CD4-positive, alpha-beta memory T cell (primary cell): Measurements from ENCODE around the gene C22orf42. TPM values are rescaled to one million over a fixed set of nuclear protein-coding genes. Genes with fewer than 3 reads are reported as not detected.

Source experiments
- CTCF ChIA-PET: fragments of 350-600 bp; sonication (Branson Sonifier 250); formaldehyde crosslinking; loops from one replicate; lab custom pipeline; 2021; ENCODE audit warnings: inconsistent platforms; ENCODE audit not compliant: partially characterized antibody; lab: Charles Lee
- POLR2A ChIA-PET: fragments of 350-600 bp; sonication (Branson Sonifier 250); formaldehyde crosslinking; loops from one replicate; lab custom pipeline; 2021; ENCODE audit not compliant: partially characterized antibody; lab: Charles Lee
- DNase-seq, 5 donors: peaks; one replicate each; pipeline versions ENCODE4 v3.0.0 to v3.0.0-alpha.2; 2020 to 2022; ENCODE audit warnings: mixed read lengths in 1 of 5
- H3K27ac ChIP-seq: one replicate; pipeline ENCODE4 v1.7.0; 2013; ENCODE audit warnings: low read depth, low read length
- H3K27me3 ChIP-seq: 2 replicates; pipeline ENCODE4 v1.7.0; 2013; ENCODE audit warnings: mild to moderate bottlenecking, low read length, moderate library complexity; ENCODE audit not compliant: insufficient read depth
- H3K36me3 ChIP-seq: 2 replicates; pipeline ENCODE4 v1.7.0; 2013; ENCODE audit warnings: mild to moderate bottlenecking, low read length, moderate library complexity; ENCODE audit not compliant: insufficient read depth
- H3K4me1 ChIP-seq: 2 replicates; pipeline ENCODE4 v1.7.0; 2013; ENCODE audit warnings: mild to moderate bottlenecking, low read length, moderate library complexity; ENCODE audit not compliant: insufficient read depth
- H3K4me3 ChIP-seq, 2 donors: one replicate each; pipeline ENCODE4 v1.7.0; 2013; ENCODE audit warnings: low read length in 2 of 2, mild to moderate bottlenecking in 1 of 2
- H3K9me3 ChIP-seq, 2 donors: one replicate each; pipeline ENCODE4 v1.7.0; 2013; ENCODE audit warnings: low read length in 2 of 2, control low read depth in 1 of 2; ENCODE audit not compliant: control insufficient read depth in 1 of 2
- H3K27ac Mint-ChIP-seq, 7 donors: one replicate each; pipeline ENCODE4 v1.8.0; 2020 to 2021; ENCODE audit warnings: mixed read lengths in 7 of 7, mild to moderate bottlenecking in 6 of 7, inconsistent platforms in 3 of 7, moderate library complexity in 3 of 7
- H3K27me3 Mint-ChIP-seq, 2 donors: one replicate each; pipeline ENCODE4 v1.8.0; 2020 to 2021; ENCODE audit warnings: mixed read lengths in 2 of 2
- H3K36me3 Mint-ChIP-seq, 2 donors: one replicate each; pipeline ENCODE4 v1.8.0; 2020 to 2021; ENCODE audit warnings: mixed read lengths in 2 of 2, inconsistent platforms in 1 of 2, mild to moderate bottlenecking in 1 of 2
- H3K4me1 Mint-ChIP-seq, 4 donors: one replicate each; pipeline ENCODE4 v1.8.0; 2020 to 2021; ENCODE audit warnings: mixed read lengths in 4 of 4, mild to moderate bottlenecking in 1 of 4
- H3K4me3 Mint-ChIP-seq, 8 donors: one replicate each; pipeline ENCODE4 v1.8.0; 2020 to 2021; ENCODE audit warnings: mixed read lengths in 8 of 8, mild to moderate bottlenecking in 7 of 8, moderate library complexity in 6 of 8, inconsistent platforms in 3 of 8
- H3K9me3 Mint-ChIP-seq, 8 donors: one replicate each; pipeline ENCODE4 v1.8.0; 2020 to 2021; ENCODE audit warnings: mixed read lengths in 8 of 8, mild to moderate bottlenecking in 5 of 8, inconsistent platforms in 3 of 8, moderate library complexity in 1 of 8
- intact Hi-C: fragments of 100-400 bp; cut with micrococcal nuclease; formaldehyde crosslinking; loops from one replicate; pipeline ENCODE4 v1.15.1; 2023
- polyA plus RNA-seq, 2 donors: library from polyadenylated mRNA; unstranded; fragments of 300-500 nt; fragmentation: Illumina TruSeq; gene quantifications; one replicate each; pipeline ENCODE4 v1.2.3, GENCODE V29; 2021
- total RNA-seq, 2 experiments: library from RNA; stranded (reverse); gene quantifications; one replicate each; pipeline ENCODE4 v1.2.3, GENCODE V29; 2021

C22orf42 gene
- total and polyA plus RNA-seq, 4 experiments from 2014 or later, result not detected

GRCh38 chr22:32185821-32186220 lies 26.7 kb upstream of the C22orf42 start:
- no peaks in the 10 kb centered on the region for H3K36me3 Mint-ChIP-seq

DNA sequence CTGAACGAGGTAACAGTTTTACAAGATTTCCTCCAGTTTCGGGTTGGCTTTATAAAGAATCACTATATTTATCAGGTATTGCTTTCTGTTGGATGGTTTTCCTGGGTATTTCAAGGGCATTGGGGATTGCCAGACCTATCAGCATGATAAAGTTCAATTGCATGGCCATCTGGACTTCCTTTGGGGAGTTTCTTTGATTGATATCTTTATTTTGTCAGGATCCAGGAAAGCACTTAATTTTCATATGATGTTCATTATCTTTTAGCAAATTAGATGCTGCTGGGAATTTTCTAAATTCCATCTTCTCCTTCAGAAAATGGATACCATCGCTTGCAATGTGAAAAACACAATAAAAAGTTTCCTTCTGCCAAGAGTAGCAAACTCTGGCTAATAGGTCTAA lies 24.5 kb upstream of the C22orf42 start:
- H3K9me3 ChIP-seq, result no peaks in the 10 kb centered on the region
- DNase-seq, result no peak
- H3K4me1 Mint-ChIP-seq, result peaks cover 0 to 1% (median 0%) of the 10 kb centered on the region in 4 donors
- intact Hi-C loops, result no loop called here
- no peak overlapping the region for H3K4me3 ChIP-seq
- ChIA-PET CTCF (no interaction called here), POLR2A (no interaction called here)
- no peak overlapping the region for H3K27ac ChIP-seq
- no peaks in the 10 kb centered on the region for H3K36me3 ChIP-seq
- no peaks in the 10 kb centered on the region for H3K9me3 Mint-ChIP-seq
- no peak overlapping the region for H3K27ac Mint-ChIP-seq
- no peak overlapping the region for H3K4me3 Mint-ChIP-seq
- no peaks in the 10 kb centered on the region for H3K4me1 ChIP-seq
- no peaks in the 10 kb centered on the region for H3K27me3 ChIP-seq
- no peaks in the 10 kb centered on the region for H3K36me3 Mint-ChIP-seq
- H3K27me3 Mint-ChIP-seq, result peaks cover 6 to 8% of the 10 kb centered on the region in 2 donors

More at GRCh38 chr22:32185821-32186220, 26.7 kb upstream of the C22orf42 start:
- intact Hi-C loops, result loop anchor here (1.0 kb wide), 1 partner anchor 34 kb away; no protein-coding TSS in a partner anchor
- Mint-ChIP-seq H3K4me3 (no peak overlapping the region), H3K27ac (no peak overlapping the region), H3K4me1 (no peaks in the 10 kb centered on the region), H3K27me3 (peaks cover 2% of the 10 kb centered on the region in 2 donors), H3K9me3 (no peaks in the 10 kb centered on the region)
- H3K36me3 ChIP-seq, result no peaks in the 10 kb centered on the region
- POLR2A ChIA-PET, result no interaction called here
- H3K4me1 ChIP-seq, result no peaks in the 10 kb centered on the region
- no peak overlapping the region for H3K27ac ChIP-seq
- no peak for DNase-seq
- H3K27me3 ChIP-seq, result no peaks in the 10 kb centered on the region
- CTCF ChIA-PET, result no interaction called here
- H3K4me3 ChIP-seq, result no peak overlapping the region
- H3K9me3 ChIP-seq, result no peaks in the 10 kb centered on the region

- peaks cover 12 to 14% of the 10 kb centered on the region in 2 donors for H3K27me3 Mint-ChIP-seq
- Histone ChIP-seq H3K4me3 (no peak overlapping the region), H3K27me3 (no peaks in the 10 kb centered on the region), H3K36me3 (no peaks in the 10 kb centered on the region), H3K4me1 (no peaks in the 10 kb centered on the region), H3K27ac (no peak overlapping the region), H3K9me3 (no peaks in the 10 kb centered on the region)
- no peak overlapping the region for H3K27ac Mint-ChIP-seq
- intact Hi-C loops, result no loop called here
- no peaks in the 10 kb centered on the region for H3K36me3 Mint-ChIP-seq
- no peak overlapping the region for H3K4me3 Mint-ChIP-seq
- peaks cover 0 to 2% (median 0%) of the 10 kb centered on the region in 8 donors for H3K9me3 Mint-ChIP-seq
- ChIA-PET CTCF (no interaction called here), POLR2A (no interaction called here)
- no peak for DNase-seq
- peaks cover 0 to 1% (median 0%) of the 10 kb centered on the region in 4 donors for H3K4me1 Mint-ChIP-seq
These were observed 21.9 kb upstream of the C22orf42 start for GRCh38 chr22:32181043-32181442.

DNA sequence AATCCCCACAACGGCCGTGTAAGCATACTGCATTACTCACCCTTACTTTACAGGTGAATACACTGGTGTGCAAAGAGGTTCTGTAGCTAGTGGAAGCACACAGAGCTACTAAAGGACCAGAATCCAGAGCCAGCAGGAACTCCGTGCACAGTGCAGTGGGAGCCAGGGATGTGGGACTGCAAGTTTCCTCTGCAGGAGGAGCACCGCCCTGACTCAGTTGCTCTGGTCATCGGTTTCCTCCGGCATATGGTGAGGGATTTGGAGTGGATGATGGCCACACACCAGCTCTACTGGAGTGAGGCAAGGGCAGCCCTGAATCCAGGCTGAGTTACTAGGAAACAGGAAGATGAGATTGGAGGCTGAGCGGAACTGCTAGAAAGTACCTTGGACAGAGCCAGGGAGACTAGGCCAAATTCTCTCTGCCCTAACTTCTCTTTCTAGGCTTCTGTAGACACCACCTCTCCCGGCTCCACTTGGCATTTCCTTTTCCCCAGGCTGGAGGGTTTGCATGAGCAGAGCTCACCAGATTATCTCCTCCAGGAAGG lies 18.2 kb upstream of the C22orf42 start:
- intact Hi-C loops, result no loop called here
- H3K4me1 Mint-ChIP-seq, result peaks cover 0 to 9% (median 7%) of the 10 kb centered on the region in 4 donors
- no peaks in the 10 kb centered on the region for H3K36me3 Mint-ChIP-seq
- POLR2A ChIA-PET, result no interaction called here
- no peak overlapping the region for H3K4me3 Mint-ChIP-seq
- CTCF ChIA-PET, result interaction anchor here (1.4 kb wide), 1 partner anchor 46 kb away, joined by 3 read pairs; no protein-coding TSS in a partner anchor
- Histone ChIP-seq H3K9me3 (no peaks in the 10 kb centered on the region), H3K27me3 (no peaks in the 10 kb centered on the region), H3K4me1 (no peaks in the 10 kb centered on the region), H3K27ac (no peak overlapping the region), H3K36me3 (no peaks in the 10 kb centered on the region), H3K4me3 (no peak overlapping the region)
- no peak overlapping the region for H3K27ac Mint-ChIP-seq
- peaks cover 0 to 2% (median 0%) of the 10 kb centered on the region in 8 donors for H3K9me3 Mint-ChIP-seq
- H3K27me3 Mint-ChIP-seq, result peaks cover 17 to 28% of the 10 kb centered on the region in 2 donors
- no peak for DNase-seq

DNA sequence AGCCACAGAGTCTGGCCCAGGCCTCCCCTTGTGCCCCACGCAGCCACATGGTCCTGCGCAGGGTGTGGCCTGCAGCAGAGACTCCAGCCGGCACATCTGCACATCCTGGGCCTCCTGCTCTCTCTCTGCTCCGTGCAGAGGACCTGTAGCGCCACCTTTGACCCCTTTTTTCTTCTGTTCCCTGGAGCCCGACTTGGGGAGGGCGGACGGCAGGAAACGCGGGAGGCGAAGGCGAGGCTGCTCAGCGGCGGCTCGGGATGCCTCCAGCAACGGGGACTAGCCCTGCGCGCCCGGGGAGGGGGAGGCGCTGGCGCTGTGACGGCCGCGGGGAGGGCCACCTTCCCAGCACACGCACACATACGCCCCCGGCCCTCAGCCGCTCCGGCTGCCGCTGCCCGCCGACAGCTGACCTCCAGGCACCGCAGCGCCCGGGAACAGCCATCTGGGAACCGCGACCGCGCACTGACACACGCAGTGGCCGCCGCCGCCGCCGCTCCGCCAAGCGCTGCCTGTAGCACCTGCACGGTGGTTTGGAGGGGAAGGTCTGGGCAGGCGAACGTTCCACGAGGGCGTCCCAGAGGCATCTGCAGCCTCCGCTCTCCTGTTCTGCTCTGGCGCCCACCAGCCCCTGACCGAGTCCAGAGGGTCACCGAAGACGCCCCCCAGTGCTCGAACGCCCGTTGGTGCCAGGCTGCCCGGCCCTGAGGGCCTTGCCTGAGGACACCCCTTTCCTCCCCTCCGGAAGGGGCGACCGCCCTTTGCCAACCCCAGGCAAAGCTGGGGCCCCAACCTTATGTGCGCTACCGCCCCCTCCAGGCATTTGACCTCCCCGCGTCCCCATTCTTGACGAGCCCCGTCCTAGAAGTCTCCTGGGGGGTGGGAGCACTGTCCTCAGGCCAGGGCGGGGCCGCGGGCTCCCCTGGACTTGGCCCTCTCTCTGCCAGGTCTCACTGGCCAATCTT lies 16.9 kb upstream of the C22orf42 start:
- intact Hi-C loops, result no loop called here
- CTCF ChIA-PET, result no interaction called here

DNA sequence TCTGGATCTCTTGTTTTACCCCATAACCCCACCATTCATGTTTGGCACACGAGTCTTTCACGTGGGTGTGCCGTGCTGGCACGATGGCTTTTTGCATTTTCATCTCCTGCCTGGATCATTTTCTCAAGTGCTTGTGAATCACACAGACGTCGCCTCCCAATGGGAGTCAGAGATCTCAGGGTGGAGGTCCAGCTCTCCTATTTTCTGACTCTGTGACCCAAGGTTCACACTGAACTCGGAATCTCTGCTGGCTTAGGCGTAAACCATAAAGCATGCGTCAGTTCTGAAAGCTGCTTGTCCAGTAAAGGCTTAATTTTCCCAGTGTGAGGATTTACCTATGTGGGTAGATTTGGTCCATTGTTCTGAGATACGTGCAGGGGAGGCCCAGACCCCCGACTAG lies 16.0 kb upstream of the C22orf42 start:
- ChIA-PET POLR2A (no interaction called here), CTCF (interaction anchor here (1.0 kb wide), 1 partner anchor 26 kb away, joined by 3 read pairs; no protein-coding TSS in a partner anchor)
- Mint-ChIP-seq H3K27ac (no peak overlapping the region), H3K36me3 (no peaks in the 10 kb centered on the region), H3K9me3 (peaks cover 0 to 2% (median 0%) of the 10 kb centered on the region in 8 donors), H3K4me3 (peak overlapping the region in 4 of 8 donors; percentile 7 to 51 (median 38)), H3K4me1 (peaks cover 0 to 9% (median 7%) of the 10 kb centered on the region in 4 donors), H3K27me3 (peaks cover 17 to 28% of the 10 kb centered on the region in 2 donors)
- Histone ChIP-seq H3K9me3 (no peaks in the 10 kb centered on the region), H3K27ac (no peak overlapping the region), H3K4me1 (no peaks in the 10 kb centered on the region), H3K4me3 (no peak overlapping the region), H3K27me3 (no peaks in the 10 kb centered on the region), H3K36me3 (no peaks in the 10 kb centered on the region)
- intact Hi-C loops, result no loop called here
- no peak for DNase-seq

More for the DNA sequence above, 16.9 kb upstream of the C22orf42 start:
- Histone ChIP-seq H3K9me3 (no peaks in the 10 kb centered on the region), H3K36me3 (no peaks in the 10 kb centered on the region), H3K4me3 (no peak overlapping the region), H3K4me1 (no peaks in the 10 kb centered on the region), H3K27me3 (no peaks in the 10 kb centered on the region), H3K27ac (no peak overlapping the region)
- peaks cover 0 to 2% (median 0%) of the 10 kb centered on the region in 8 donors for H3K9me3 Mint-ChIP-seq
- H3K4me1 Mint-ChIP-seq, result peaks cover 0 to 9% (median 7%) of the 10 kb centered on the region in 4 donors
- peak overlapping the region; percentile 17 to 74 (median 50) for H3K4me3 Mint-ChIP-seq
- DNase-seq, result no peak
- POLR2A ChIA-PET, result no interaction called here
- H3K36me3 Mint-ChIP-seq, result no peaks in the 10 kb centered on the region
- peaks cover 17 to 28% of the 10 kb centered on the region in 2 donors for H3K27me3 Mint-ChIP-seq
- H3K27ac Mint-ChIP-seq, result no peak overlapping the region

- H3K4me3 ChIP-seq, result no peak overlapping the region
- H3K4me3 Mint-ChIP-seq, result no peak overlapping the region
- ChIA-PET CTCF (no interaction called here), POLR2A (no interaction called here)
- H3K9me3 ChIP-seq, result no peaks in the 10 kb centered on the region
- H3K4me1 Mint-ChIP-seq, result peaks cover 9 to 17% (median 11%) of the 10 kb centered on the region in 4 donors
- H3K27me3 Mint-ChIP-seq, result peaks cover 2 to 4% of the 10 kb centered on the region in 2 donors
- no peak overlapping the region for H3K27ac ChIP-seq
- no peaks in the 10 kb centered on the region for H3K27me3 ChIP-seq
- H3K27ac Mint-ChIP-seq, result peak overlapping the region in 1 of 7 donors; percentile 9
- H3K4me1 ChIP-seq, result no peaks in the 10 kb centered on the region
- H3K36me3 ChIP-seq, result no peaks in the 10 kb centered on the region
- H3K36me3 Mint-ChIP-seq, result no peaks in the 10 kb centered on the region
- intact Hi-C loops, result no loop called here
- H3K9me3 Mint-ChIP-seq, result no peaks in the 10 kb centered on the region
- DNase-seq, result no peak
These were observed 6.6 kb upstream of the C22orf42 start for GRCh38 chr22:32165681-32166080.
